Measurements from ENCODE around the gene DHRS3. TPM values are rescaled to one million over a fixed set of nuclear protein-coding genes. Genes with fewer than 3 reads are reported as not detected.

Gene DHRS3
- total RNA-seq, 2 donors from 2014 or later: 171 to 178 TPM

DNA sequence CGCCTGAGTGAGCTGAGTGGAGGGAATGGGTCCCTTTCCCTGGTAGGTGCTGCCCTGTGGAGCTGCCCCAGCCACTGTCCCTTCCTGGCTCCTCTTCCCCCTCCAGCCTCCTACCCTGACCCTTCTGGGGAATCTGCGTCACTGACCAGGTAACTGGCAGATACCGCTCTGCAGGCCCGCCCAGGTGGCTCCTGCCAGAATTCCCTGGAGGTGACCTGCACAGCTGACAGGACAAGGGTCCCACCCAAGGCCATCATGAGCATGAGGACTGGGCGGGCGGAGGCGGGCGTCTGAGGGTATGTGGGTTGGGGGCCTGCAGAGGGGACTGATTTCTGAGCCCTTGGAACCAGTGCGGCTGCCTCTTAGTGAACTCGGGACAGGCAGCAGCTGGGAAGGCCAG lies 32.5 kb downstream of the DHRS3 start:
- no peak for DNase-seq (ENCODE audit: low spot score)
- intact Hi-C loops (cut with DNase I): no loop called here
- TF ChIP-seq POLR2AphosphoS5 (IDR thresholded peaks at IDR 0.05): no peak
- TF ChIP-seq, protein P1, sequence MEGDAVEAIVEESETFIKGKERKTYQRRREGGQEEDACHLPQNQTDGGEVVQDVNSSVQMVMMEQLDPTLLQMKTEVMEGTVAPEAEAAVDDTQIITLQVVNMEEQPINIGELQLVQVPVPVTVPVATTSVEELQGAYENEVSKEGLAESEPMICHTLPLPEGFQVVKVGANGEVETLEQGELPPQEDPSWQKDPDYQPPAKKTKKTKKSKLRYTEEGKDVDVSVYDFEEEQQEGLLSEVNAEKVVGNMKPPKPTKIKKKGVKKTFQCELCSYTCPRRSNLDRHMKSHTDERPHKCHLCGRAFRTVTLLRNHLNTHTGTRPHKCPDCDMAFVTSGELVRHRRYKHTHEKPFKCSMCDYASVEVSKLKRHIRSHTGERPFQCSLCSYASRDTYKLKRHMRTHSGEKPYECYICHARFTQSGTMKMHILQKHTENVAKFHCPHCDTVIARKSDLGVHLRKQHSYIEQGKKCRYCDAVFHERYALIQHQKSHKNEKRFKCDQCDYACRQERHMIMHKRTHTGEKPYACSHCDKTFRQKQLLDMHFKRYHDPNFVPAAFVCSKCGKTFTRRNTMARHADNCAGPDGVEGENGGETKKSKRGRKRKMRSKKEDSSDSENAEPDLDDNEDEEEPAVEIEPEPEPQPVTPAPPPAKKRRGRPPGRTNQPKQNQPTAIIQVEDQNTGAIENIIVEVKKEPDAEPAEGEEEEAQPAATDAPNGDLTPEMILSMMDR (IDR thresholded peaks at IDR 0.05): no peak
- TF ChIP-seq POLR2A (IDR thresholded peaks at IDR 0.05): no peak
- H3K36me3 ChIP-seq: no peaks in the 10 kb centered on the region
- no peaks in the 10 kb centered on the region for H3K27me3 ChIP-seq (replicated peaks; ENCODE audit: insufficient read depth)
- no peak overlapping the region for H3K27ac ChIP-seq
- WGBS: 89% methylated on average over 10 of the region's 10 CpGs
- H3K4me1 ChIP-seq (replicated peaks): no peaks in the 10 kb centered on the region
- H3K9me3 ChIP-seq: no peaks in the 10 kb centered on the region
- H3K4me3 ChIP-seq: no peak overlapping the region

DNA sequence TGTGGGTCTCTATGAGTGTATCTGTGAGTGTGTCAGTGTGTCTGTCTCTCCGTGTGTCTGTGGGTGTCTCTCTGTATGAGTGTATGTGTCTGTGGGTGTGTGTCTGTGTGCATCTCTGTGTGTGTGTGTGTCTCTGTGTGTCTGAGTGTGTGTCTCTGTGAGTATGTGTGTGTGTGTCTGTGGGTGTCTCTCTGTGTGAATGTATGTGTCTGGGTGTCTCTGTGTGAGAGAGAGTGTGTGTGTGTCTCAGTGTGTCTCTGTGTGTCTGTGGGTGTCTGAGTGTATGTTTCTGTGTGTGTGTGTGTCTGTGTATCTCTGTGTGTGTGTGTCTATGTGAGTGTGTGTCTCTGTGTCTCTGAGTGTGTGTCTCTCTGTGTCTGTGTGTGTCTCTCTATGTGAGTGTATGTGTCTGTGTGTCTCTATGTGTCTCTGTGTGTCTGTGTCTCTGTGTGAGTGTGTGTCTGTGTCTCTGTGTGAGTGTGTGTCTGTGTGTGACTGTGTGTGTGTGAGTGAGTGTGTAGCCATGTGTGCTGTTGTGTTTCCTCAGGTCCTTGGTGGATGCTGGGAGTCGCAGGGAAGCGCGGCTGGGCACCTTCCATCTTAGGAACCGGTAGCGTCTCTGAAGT lies 33.0 kb downstream of the DHRS3 start:
- Histone ChIP-seq H3K27ac (no peak overlapping the region), H3K27me3 (replicated peaks; ENCODE audit: insufficient read depth) (no peaks in the 10 kb centered on the region), H3K36me3 (no peaks in the 10 kb centered on the region), H3K9me3 (no peaks in the 10 kb centered on the region), H3K4me1 (replicated peaks) (no peaks in the 10 kb centered on the region), H3K4me3 (no peak overlapping the region)
- TF ChIP-seq, protein P1 (IDR thresholded peaks at IDR 0.05): no peak
- TF ChIP-seq POLR2AphosphoS5 (IDR thresholded peaks at IDR 0.05) (no peak), POLR2A (IDR thresholded peaks at IDR 0.05) (no peak)
- WGBS: 84% methylated on average over 6 of the region's 6 CpGs
- DNase-seq (ENCODE audit: low spot score): no peak
- intact Hi-C loops (cut with DNase I): no loop called here

DNA sequence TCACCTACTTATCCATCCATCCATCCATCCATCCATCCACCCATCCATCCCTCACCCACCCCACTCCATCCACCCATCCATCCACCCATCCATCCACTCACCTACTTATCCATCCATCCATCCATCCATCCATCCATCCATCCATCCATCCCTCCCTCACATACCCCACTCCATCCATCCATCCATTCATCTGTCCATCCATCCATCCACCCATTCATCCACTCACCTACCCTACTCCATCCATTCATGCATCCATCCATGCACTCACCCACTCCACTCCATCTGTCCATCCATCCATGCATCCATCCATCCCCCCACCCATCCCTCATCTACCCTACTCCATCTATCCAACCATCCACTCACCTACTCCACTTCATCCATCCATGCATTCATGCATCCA lies 34.5 kb downstream of the DHRS3 start:
- no peak overlapping the region for H3K4me3 ChIP-seq
- H3K4me1 ChIP-seq (replicated peaks): no peaks in the 10 kb centered on the region
- H3K36me3 ChIP-seq: peaks cover 5 to 7% of the 10 kb centered on the region in 2 donors
- H3K27ac ChIP-seq: no peak overlapping the region
- TF ChIP-seq POLR2AphosphoS5 (IDR thresholded peaks at IDR 0.05) (no peak), POLR2A (IDR thresholded peaks at IDR 0.05) (no peak)
- TF ChIP-seq, protein P1 (IDR thresholded peaks at IDR 0.05): no peak
- H3K27me3 ChIP-seq (replicated peaks; ENCODE audit: insufficient read depth): no peaks in the 10 kb centered on the region
- no peak for DNase-seq (ENCODE audit: low spot score)
- H3K9me3 ChIP-seq: no peaks in the 10 kb centered on the region
- intact Hi-C loops (cut with DNase I): no loop called here

GRCh38 chr1:12582649-12583048 lies 35.4 kb downstream of the DHRS3 start:
- H3K4me3 ChIP-seq: no peak overlapping the region
- no peaks in the 10 kb centered on the region for H3K9me3 ChIP-seq
- peaks cover 7 to 10% of the 10 kb centered on the region in 2 donors for H3K36me3 ChIP-seq
- DNase-seq (ENCODE audit: low spot score): no peak
- no peaks in the 10 kb centered on the region for H3K4me1 ChIP-seq (replicated peaks)
- WGBS: 98% methylated on average over 4 of the region's 4 CpGs
- TF ChIP-seq, protein P1 (IDR thresholded peaks at IDR 0.05): no peak
- no peak overlapping the region for H3K27ac ChIP-seq
- intact Hi-C loops (cut with DNase I): no loop called here
- no peaks in the 10 kb centered on the region for H3K27me3 ChIP-seq (replicated peaks; ENCODE audit: insufficient read depth)

GRCh38 chr1:12581179-12581578 lies 36.8 kb downstream of the DHRS3 start:
- TF ChIP-seq POLR2AphosphoS5 (IDR thresholded peaks at IDR 0.05) (no peak), POLR2A (IDR thresholded peaks at IDR 0.05) (no peak)
- TF ChIP-seq, protein P1 (IDR thresholded peaks at IDR 0.05): no peak
- no peak for DNase-seq (ENCODE audit: low spot score)
- intact Hi-C loops (cut with DNase I): no loop called here
- peak overlapping the region in 1 of 2 donors; percentile 58 for H3K27ac ChIP-seq
- WGBS: 76% methylated on average over 5 of the region's 5 CpGs
- H3K4me3 ChIP-seq: no peak overlapping the region
- H3K27me3 ChIP-seq (replicated peaks; ENCODE audit: insufficient read depth): no peaks in the 10 kb centered on the region
- H3K4me1 ChIP-seq (replicated peaks): no peaks in the 10 kb centered on the region
- H3K9me3 ChIP-seq: no peaks in the 10 kb centered on the region
- peaks cover 7 to 10% of the 10 kb centered on the region in 2 donors for H3K36me3 ChIP-seq
